HepG2 (cell line): ENCODE measurements around the gene ZC3H18. TPM values are rescaled to one million over a fixed set of nuclear protein-coding genes. Genes with fewer than 3 reads are reported as not detected.

Source experiments
- ATAC-seq: fragments of 200-7000 bp; cut with Tn5 transposase; 3 replicates; pipeline ENCODE4 v1.9.1; 2020; ENCODE audit warnings: mild to moderate bottlenecking, moderate library complexity
- BruUV-seq: library from RNA; stranded (reverse); fragments of 400-500 nt; replicated peaks from 2 replicates; lab custom pipeline; 2021; lab: Mats Ljungman, UMichigan
- CTCF ChIA-PET: fragments of 300-600 bp; formaldehyde crosslinking; extraction: SDS; loops from one replicate; lab custom pipeline; 2021; ENCODE audit warnings: low total read pairs, inconsistent platforms, low intra/inter-chr PET ratio; lab: Yijun Ruan, JAX
- POLR2A ChIA-PET: fragments of 350-600 bp; sonication (Branson Sonifier 250); formaldehyde crosslinking; loops from one replicate; lab custom pipeline; 2020; ENCODE audit warnings: antibody characterized with exemption, inconsistent platforms; lab: Yijun Ruan, JAX
- DNase-seq: peaks from one replicate; pipeline ENCODE4 v3.0.0-alpha.2; 2015; ENCODE audit warnings: low spot score
- FAIRE-seq: peaks from 3 replicates; lab custom pipeline; 2011; peaks lifted over from hg19 to GRCh38; lab: Jason Lieb, UNC
- H2AFZ ChIP-seq: one replicate; pipeline ENCODE4 v1.6.1; 2011; ENCODE audit warnings: low read length, inconsistent platforms
- H3K27ac ChIP-seq: fragments of 300-600 bp; 3 replicates; pipeline ENCODE4 v1.8.0; 2011; ENCODE audit warnings: mixed run types, mild to moderate bottlenecking, mixed read lengths, low read length, inconsistent platforms; ENCODE audit not compliant: insufficient read depth; ENCODE audit errors: extremely low read length
- H3K27me3 ChIP-seq, 2 experiments: fragments of 200-600 bp in 1 of 2; 2 replicates in 1 of 2; 3 replicates in 1 of 2; pipeline versions ENCODE4 v1.6.0 to v1.8.0; 2011; ENCODE audit warnings: low read length in 2 of 2, mild to moderate bottlenecking in 2 of 2, moderate library complexity in 2 of 2, inconsistent platforms in 1 of 2; ENCODE audit not compliant: insufficient read depth in 2 of 2, control insufficient read depth in 1 of 2
- H3K36me3 ChIP-seq, 2 experiments: fragments of 200-600 bp in 1 of 2; replicated peaks in 1 of 2; 2 replicates in 1 of 2; 3 replicates in 1 of 2; pipeline versions ENCODE4 v1.5.1 to v1.8.0; 2011; ENCODE audit warnings: low read length in 2 of 2, inconsistent platforms in 1 of 2; ENCODE audit not compliant: insufficient read depth in 2 of 2, control insufficient read depth in 1 of 2
- H3K4me1 ChIP-seq: 2 replicates; pipeline ENCODE4 v1.5.1; 2012; ENCODE audit warnings: low read length, inconsistent platforms; ENCODE audit not compliant: insufficient read depth
- H3K4me2 ChIP-seq: 2 replicates; pipeline ENCODE4 v1.6.0; 2011; ENCODE audit warnings: low read depth, low read length, inconsistent platforms
- H3K4me3 ChIP-seq, 3 experiments: fragments of 200-600 bp in 1 of 3; sonication (generic), shearing (Covaris generic) in 1 of 3; replicated peaks in 1 of 3; 2 replicates each; pipeline ENCODE4 v1.5.1; 2011 to 2016; ENCODE audit warnings: low read length in 3 of 3, inconsistent platforms in 2 of 3, low read depth in 2 of 3, mild to moderate bottlenecking in 2 of 3, control low read depth in 1 of 3, mixed read lengths in 1 of 3; ENCODE audit not compliant: insufficient read depth in 1 of 3
- H3K79me2 ChIP-seq: one replicate; pipeline ENCODE4 v1.6.1; 2011; ENCODE audit warnings: low read length, inconsistent platforms; ENCODE audit not compliant: insufficient read depth
- H3K9ac ChIP-seq: 2 replicates; pipeline ENCODE4 v1.6.0; 2011; ENCODE audit warnings: mild to moderate bottlenecking, low read depth, low read length, inconsistent platforms; ENCODE audit not compliant: insufficient read depth
- H3K9me3 ChIP-seq: 2 replicates; pipeline ENCODE4 v1.5.1; 2012; ENCODE audit warnings: mild to moderate bottlenecking, low read length
- H4K20me1 ChIP-seq: 2 replicates; pipeline ENCODE4 v1.6.0; 2011; ENCODE audit warnings: inconsistent platforms, mild to moderate bottlenecking, low read length, moderate library complexity; ENCODE audit not compliant: insufficient read depth
- ELF3 ChIP-seq: IDR thresholded peaks from 2 replicates; pipeline ENCODE4 v1.6.1; 2016; ENCODE audit warnings: missing genetic modification reagents, missing compliant biosample characterization
- HNRNPL ChIP-seq: fragments of 200-400 bp; formaldehyde crosslinking; IDR thresholded peaks from 2 replicates; pipeline ENCODE4 v1.6.1; 2017; ENCODE audit warnings: mild to moderate bottlenecking, low read depth, low read length
- HOXA9 ChIP-seq: sonication (generic); formaldehyde crosslinking; IDR thresholded peaks from 2 replicates; pipeline ENCODE4 v1.8.1; 2022; ENCODE audit warnings: missing genetic modification reagents, mild to moderate bottlenecking, moderate library complexity, borderline replicate concordance
- MEIS1 ChIP-seq: sonication (generic); formaldehyde crosslinking; IDR thresholded peaks from 2 replicates; pipeline ENCODE4 v1.9.0; 2021; ENCODE audit warnings: mild to moderate bottlenecking, missing genetic modification reagents, moderate library complexity, borderline replicate concordance
- PCBP1 ChIP-seq: fragments of 200-400 bp; formaldehyde crosslinking; IDR thresholded peaks from 2 replicates; pipeline ENCODE4 v1.6.1; 2017; ENCODE audit warnings: mild to moderate bottlenecking, low read depth, low read length, borderline replicate concordance
- POLR2G ChIP-seq: fragments of 200-400 bp; formaldehyde crosslinking; IDR thresholded peaks from 2 replicates; pipeline ENCODE4 v1.6.1; 2018; ENCODE audit warnings: mild to moderate bottlenecking, low read depth, low read length, moderate library complexity
- RXRA ChIP-seq: sonication (generic); formaldehyde crosslinking; IDR thresholded peaks from 2 replicates; pipeline ENCODE4 v1.5.1; 2020; ENCODE audit warnings: missing genetic modification reagents
- SMC3 ChIP-seq: IDR thresholded peaks from 2 replicates; pipeline ENCODE4 v1.6.1; 2011; ENCODE audit warnings: low read length, improper control_type of control experiment
- ZNF30 ChIP-seq: sonication (generic); formaldehyde crosslinking; IDR thresholded peaks from 2 replicates; pipeline ENCODE4 v1.5.0; 2020; ENCODE audit warnings: mild to moderate bottlenecking, missing genetic modification reagents
- ZNF382 ChIP-seq: sonication (generic); formaldehyde crosslinking; IDR thresholded peaks from 2 replicates; pipeline ENCODE4 v1.5.0; 2020; ENCODE audit warnings: missing genetic modification reagents, mild to moderate bottlenecking, borderline replicate concordance
- ZNF703 ChIP-seq: sonication (generic); formaldehyde crosslinking; IDR thresholded peaks from 2 replicates; pipeline ENCODE4 v1.5.1; 2020; ENCODE audit warnings: missing genetic modification reagents, mild to moderate bottlenecking, moderate library complexity, borderline replicate concordance
- WGBS: methylation state at CpG from one replicate; pipeline ENCODE4 v1.1.6; 2017; ENCODE audit warnings: low lambda C conversion rate; 5-methylcytosine and 5-hydroxymethylcytosine counted together
- in situ Hi-C: cut with HindIII; loops from 2 replicates; pipeline ENCODE4 v1.10.0; 2017; ENCODE audit warnings: low pct_unique_long_range_greater_than_20kb; ENCODE audit not compliant: extremely low pct_ligation_motif_present
- intact Hi-C: fragments of 100-400 bp; cut with micrococcal nuclease; formaldehyde crosslinking; loops from one replicate; pipeline ENCODE4 v1.10.0; 2022; ENCODE audit not compliant: unreplicated experiment
- polyA plus RNA-seq, 8 experiments: library from polyadenylated mRNA; depleted of rRNA in 3 of 8; stranded (reverse) in 7 of 8; unstranded in 1 of 8; fragments of >200 nt; fragmentation: Illumina TruSeq in 4 of 8; extraction: Trizol in 4 of 8; gene quantifications; 2 replicates each; pipeline versions ENCODE4 v1.2.1 to v1.2.3, GENCODE V29; 2011 to 2016; ENCODE audit warnings: low read depth in 4 of 8, missing spikeins in 1 of 8, mixed read lengths in 1 of 8; ENCODE audit not compliant: insufficient read depth in 1 of 8
- total RNA-seq, 5 experiments: library from RNA; depleted of rRNA; stranded (reverse); fragments of >200 nt; fragmentation: Illumina TruSeq; extraction: Trizol; gene quantifications; 2 replicates each; pipeline ENCODE4 v1.2.3, GENCODE V29; 2016; ENCODE audit warnings: low read depth in 1 of 5
- TF ChIP-seq, protein P1 (sequence below): sonication (generic); formaldehyde crosslinking; IDR thresholded peaks from 2 replicates; pipeline ENCODE4 v1.4.0; 2020; ENCODE audit warnings: mild to moderate bottlenecking, missing genetic modification reagents
- TF ChIP-seq, protein P2 (sequence below): sonication (generic); formaldehyde crosslinking; IDR thresholded peaks from 2 replicates; pipeline ENCODE4 v1.4.0; 2020; ENCODE audit warnings: missing genetic modification reagents
- TF ChIP-seq, protein P3 (sequence below): sonication (generic); formaldehyde crosslinking; IDR thresholded peaks from 2 replicates; pipeline ENCODE4 v1.5.0; 2020; ENCODE audit warnings: mild to moderate bottlenecking, missing genetic modification reagents
- TF ChIP-seq, protein P4 (sequence below): sonication (generic); IDR thresholded peaks from 2 replicates; pipeline ENCODE4 v1.6.1; 2016; ENCODE audit warnings: low read depth, borderline replicate concordance
- TF ChIP-seq, protein P5 (sequence below): sonication (generic); formaldehyde crosslinking; IDR thresholded peaks from 2 replicates; pipeline ENCODE4 v1.4.0; 2020; ENCODE audit warnings: mild to moderate bottlenecking, missing genetic modification reagents
- TF ChIP-seq, protein P6 (sequence below): sonication (generic); formaldehyde crosslinking; IDR thresholded peaks from 2 replicates; pipeline ENCODE4 v1.5.0; 2020; ENCODE audit warnings: missing genetic modification reagents

Gene ZC3H18
- total and polyA plus RNA-seq, 2 of the 13 experiments (the other 11 are each of a cell fraction or from before 2014, with no cell fraction given) = 11.2 to 27.4 TPM

DNA sequence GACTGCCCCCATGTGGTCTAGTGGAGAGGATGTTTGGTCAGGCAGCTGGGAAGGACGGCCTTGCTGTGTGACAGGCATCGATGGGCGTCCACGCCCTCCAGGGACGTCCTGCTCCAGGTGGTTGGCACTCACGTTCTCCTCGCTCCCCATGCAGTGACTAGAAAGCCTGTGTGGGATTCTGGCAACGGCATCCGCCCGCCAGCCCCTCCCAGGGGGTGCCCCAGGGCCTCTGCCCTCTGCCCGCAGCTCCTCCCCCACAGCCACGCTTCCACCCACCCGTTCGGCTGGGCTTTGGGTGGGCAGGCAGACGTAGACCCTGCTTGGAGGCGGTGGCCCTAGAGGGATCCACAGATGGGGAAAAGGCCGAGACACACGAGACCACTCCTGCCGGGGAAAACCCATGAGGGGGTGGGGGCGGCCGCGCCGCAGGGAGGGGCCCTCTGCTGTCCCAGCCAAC, 63.5 kb downstream of the ZC3H18 start:
- peaks cover 2% of the 10 kb centered on the region for H3K4me1 ChIP-seq
- no peak overlapping the region for H3K27ac ChIP-seq
- H2AFZ ChIP-seq = no peak overlapping the region
- ATAC-seq (peak; percentile 68), FAIRE-seq (peak; percentile 68), DNase-seq (peak; percentile 63)
- in situ Hi-C loops (no loop called here), intact Hi-C loops (no loop called here)
- no peak overlapping the region for H3K4me3 ChIP-seq
- H3K9me3 ChIP-seq = no peaks in the 10 kb centered on the region
- CTCF ChIA-PET = no interaction called here
- H3K79me2 ChIP-seq = no peaks in the 10 kb centered on the region
- no peak overlapping the region for H3K4me2 ChIP-seq
- H4K20me1 ChIP-seq = peaks cover 3% of the 10 kb centered on the region; the same call in 1 of the 2 replicates
- peaks cover 2 to 15% of the 10 kb centered on the region in 2 experiments; a peak in 4 of 5 replicates for H3K27me3 ChIP-seq
- peaks cover 18 to 41% of the 10 kb centered on the region in 2 experiments for H3K36me3 ChIP-seq
- no TSS peak for BruUV-seq
- 93% methylated on average over 18 of the region's 23 CpGs for WGBS
- POLR2A ChIA-PET = interaction anchor here (0.8 kb wide), 1 partner anchor 8 kb away, joined by 3 read pairs; no protein-coding TSS in a partner anchor
- H3K9ac ChIP-seq = no peak overlapping the region
- TF ChIP-seq, protein P1, sequence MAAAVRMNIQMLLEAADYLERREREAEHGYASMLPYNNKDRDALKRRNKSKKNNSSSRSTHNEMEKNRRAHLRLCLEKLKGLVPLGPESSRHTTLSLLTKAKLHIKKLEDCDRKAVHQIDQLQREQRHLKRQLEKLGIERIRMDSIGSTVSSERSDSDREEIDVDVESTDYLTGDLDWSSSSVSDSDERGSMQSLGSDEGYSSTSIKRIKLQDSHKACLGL (CRISPR knock-in tag) = no peak
- TF ChIP-seq, protein P2, sequence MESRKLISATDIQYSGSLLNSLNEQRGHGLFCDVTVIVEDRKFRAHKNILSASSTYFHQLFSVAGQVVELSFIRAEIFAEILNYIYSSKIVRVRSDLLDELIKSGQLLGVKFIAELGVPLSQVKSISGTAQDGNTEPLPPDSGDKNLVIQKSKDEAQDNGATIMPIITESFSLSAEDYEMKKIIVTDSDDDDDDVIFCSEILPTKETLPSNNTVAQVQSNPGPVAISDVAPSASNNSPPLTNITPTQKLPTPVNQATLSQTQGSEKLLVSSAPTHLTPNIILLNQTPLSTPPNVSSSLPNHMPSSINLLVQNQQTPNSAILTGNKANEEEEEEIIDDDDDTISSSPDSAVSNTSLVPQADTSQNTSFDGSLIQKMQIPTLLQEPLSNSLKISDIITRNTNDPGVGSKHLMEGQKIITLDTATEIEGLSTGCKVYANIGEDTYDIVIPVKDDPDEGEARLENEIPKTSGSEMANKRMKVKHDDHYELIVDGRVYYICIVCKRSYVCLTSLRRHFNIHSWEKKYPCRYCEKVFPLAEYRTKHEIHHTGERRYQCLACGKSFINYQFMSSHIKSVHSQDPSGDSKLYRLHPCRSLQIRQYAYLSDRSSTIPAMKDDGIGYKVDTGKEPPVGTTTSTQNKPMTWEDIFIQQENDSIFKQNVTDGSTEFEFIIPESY = no peak
- TF ChIP-seq, protein P3, sequence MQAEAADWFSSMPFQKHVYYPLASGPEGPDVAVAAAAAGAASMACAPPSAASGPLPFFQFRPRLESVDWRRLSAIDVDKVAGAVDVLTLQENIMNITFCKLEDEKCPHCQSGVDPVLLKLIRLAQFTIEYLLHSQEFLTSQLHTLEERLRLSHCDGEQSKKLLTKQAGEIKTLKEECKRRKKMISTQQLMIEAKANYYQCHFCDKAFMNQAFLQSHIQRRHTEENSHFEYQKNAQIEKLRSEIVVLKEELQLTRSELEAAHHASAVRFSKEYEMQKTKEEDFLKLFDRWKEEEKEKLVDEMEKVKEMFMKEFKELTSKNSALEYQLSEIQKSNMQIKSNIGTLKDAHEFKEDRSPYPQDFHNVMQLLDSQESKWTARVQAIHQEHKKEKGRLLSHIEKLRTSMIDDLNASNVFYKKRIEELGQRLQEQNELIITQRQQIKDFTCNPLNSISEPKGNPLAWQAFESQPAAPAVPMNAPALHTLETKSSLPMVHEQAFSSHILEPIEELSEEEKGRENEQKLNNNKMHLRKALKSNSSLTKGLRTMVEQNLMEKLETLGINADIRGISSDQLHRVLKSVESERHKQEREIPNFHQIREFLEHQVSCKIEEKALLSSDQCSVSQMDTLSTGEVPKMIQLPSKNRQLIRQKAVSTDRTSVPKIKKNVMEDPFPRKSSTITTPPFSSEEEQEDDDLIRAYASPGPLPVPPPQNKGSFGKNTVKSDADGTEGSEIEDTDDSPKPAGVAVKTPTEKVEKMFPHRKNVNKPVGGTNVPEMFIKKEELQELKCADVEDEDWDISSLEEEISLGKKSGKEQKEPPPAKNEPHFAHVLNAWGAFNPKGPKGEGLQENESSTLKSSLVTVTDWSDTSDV (CRISPR knock-in tag) = no peak
- TF ChIP-seq HNRNPL = 0 out of 2 replicates have a peak, but pooled peaks have one; percentile 39
- TF ChIP-seq, protein P4, sequence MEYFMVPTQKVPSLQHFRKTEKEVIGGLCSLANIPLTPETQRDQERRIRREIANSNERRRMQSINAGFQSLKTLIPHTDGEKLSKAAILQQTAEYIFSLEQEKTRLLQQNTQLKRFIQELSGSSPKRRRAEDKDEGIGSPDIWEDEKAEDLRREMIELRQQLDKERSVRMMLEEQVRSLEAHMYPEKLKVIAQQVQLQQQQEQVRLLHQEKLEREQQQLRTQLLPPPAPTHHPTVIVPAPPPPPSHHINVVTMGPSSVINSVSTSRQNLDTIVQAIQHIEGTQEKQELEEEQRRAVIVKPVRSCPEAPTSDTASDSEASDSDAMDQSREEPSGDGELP = no peak
- 0 out of 2 replicates have a peak, but pooled peaks have one; percentile 30 for TF ChIP-seq POLR2G
- no peak for TF ChIP-seq RXRA (CRISPR knock-in tag)
- TF ChIP-seq, protein P5, sequence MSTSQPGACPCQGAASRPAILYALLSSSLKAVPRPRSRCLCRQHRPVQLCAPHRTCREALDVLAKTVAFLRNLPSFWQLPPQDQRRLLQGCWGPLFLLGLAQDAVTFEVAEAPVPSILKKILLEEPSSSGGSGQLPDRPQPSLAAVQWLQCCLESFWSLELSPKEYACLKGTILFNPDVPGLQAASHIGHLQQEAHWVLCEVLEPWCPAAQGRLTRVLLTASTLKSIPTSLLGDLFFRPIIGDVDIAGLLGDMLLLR (CRISPR knock-in tag) = no peak
- no peak for TF ChIP-seq ZNF30 (CRISPR knock-in tag)
- 0 out of 2 replicates have a peak, but pooled peaks have one; percentile 7 for TF ChIP-seq PCBP1
- no peak for TF ChIP-seq MEIS1 (CRISPR knock-in tag)
- no peak for TF ChIP-seq ZNF382 (CRISPR knock-in tag)
- peak; percentile 44; the same call in 1 of the 2 replicates for TF ChIP-seq SMC3
- no peak for TF ChIP-seq ZNF703 (CRISPR knock-in tag)
- TF ChIP-seq ELF3 (CRISPR knock-in tag) = no peak
- TF ChIP-seq, protein P6, sequence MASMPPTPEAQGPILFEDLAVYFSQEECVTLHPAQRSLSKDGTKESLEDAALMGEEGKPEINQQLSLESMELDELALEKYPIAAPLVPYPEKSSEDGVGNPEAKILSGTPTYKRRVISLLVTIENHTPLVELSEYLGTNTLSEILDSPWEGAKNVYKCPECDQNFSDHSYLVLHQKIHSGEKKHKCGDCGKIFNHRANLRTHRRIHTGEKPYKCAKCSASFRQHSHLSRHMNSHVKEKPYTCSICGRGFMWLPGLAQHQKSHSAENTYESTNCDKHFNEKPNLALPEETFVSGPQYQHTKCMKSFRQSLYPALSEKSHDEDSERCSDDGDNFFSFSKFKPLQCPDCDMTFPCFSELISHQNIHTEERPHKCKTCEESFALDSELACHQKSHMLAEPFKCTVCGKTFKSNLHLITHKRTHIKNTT (CRISPR knock-in tag) = no peak
- no peak for TF ChIP-seq HOXA9 (CRISPR knock-in tag)
